Mesendoderm (in vitro differentiated cells): ENCODE measurements around the gene RFC5.
"Not testable (repeated sequence)": the region's sequence is repeated elsewhere in the genome, so short reads cannot be mapped to it uniquely, and the experiment has no call there.

Source experiments
- DNase-seq: peaks from one replicate; pipeline ENCODE4 v3.0.0; 2013
- H2AK5ac ChIP-seq: 2 replicates; pipeline ENCODE4 v1.6.1; 2013; ENCODE audit warnings: low read length, inconsistent platforms
- H2BK120ac ChIP-seq: 2 replicates; pipeline ENCODE4 v1.6.1; 2013; ENCODE audit warnings: low read depth, mild to moderate bottlenecking, low read length, moderate library complexity, mixed read lengths
- H2BK15ac ChIP-seq: replicated peaks from 2 replicates; pipeline ENCODE4 v1.6.1; 2013; ENCODE audit warnings: low read depth, mild to moderate bottlenecking, moderate library complexity
- H2BK5ac ChIP-seq: 2 replicates; pipeline ENCODE4 v1.6.1; 2013; ENCODE audit warnings: low read length, inconsistent platforms
- H3K18ac ChIP-seq: 2 replicates; pipeline ENCODE4 v1.6.1; 2013; ENCODE audit warnings: mild to moderate bottlenecking, low read length, mixed read lengths
- H3K23ac ChIP-seq: one replicate; pipeline ENCODE4 v1.6.1; 2013; ENCODE audit warnings: low read length
- H3K27ac ChIP-seq: 2 replicates; pipeline ENCODE4 v1.5.1; 2013; ENCODE audit warnings: low read depth, mild to moderate bottlenecking, inconsistent platforms, low read length, moderate library complexity
- H3K27me3 ChIP-seq: 2 replicates; pipeline ENCODE4 v1.6.1; 2013; ENCODE audit warnings: low read length, control low read depth, mild to moderate bottlenecking, inconsistent platforms; ENCODE audit not compliant: insufficient read depth, poor library complexity
- H3K36me3 ChIP-seq: 2 replicates; pipeline ENCODE4 v1.6.1; 2013; ENCODE audit warnings: low read length, inconsistent platforms; ENCODE audit not compliant: control insufficient read depth, insufficient read depth
- H3K4ac ChIP-seq: one replicate; pipeline ENCODE4 v1.6.1; 2013; ENCODE audit warnings: low read depth, mild to moderate bottlenecking, low read length, moderate library complexity
- H3K4me1 ChIP-seq: 2 replicates; pipeline ENCODE4 v1.6.1; 2013; ENCODE audit warnings: low read depth, low read length, inconsistent platforms; ENCODE audit not compliant: control insufficient read depth
- H3K4me2 ChIP-seq: 2 replicates; pipeline ENCODE4 v1.6.1; 2013; ENCODE audit warnings: low read length
- H3K4me3 ChIP-seq: 2 replicates; pipeline ENCODE4 v1.5.1; 2013; ENCODE audit warnings: mild to moderate bottlenecking, low read length
- H3K56ac ChIP-seq: one replicate; pipeline ENCODE4 v1.6.1; 2013; ENCODE audit warnings: low read length
- H3K79me1 ChIP-seq: 2 replicates; pipeline ENCODE4 v1.6.1; 2013; ENCODE audit warnings: low read length, inconsistent platforms
- H3K79me2 ChIP-seq: 2 replicates; pipeline ENCODE4 v1.6.1; 2013; ENCODE audit warnings: mild to moderate bottlenecking, low read length; ENCODE audit not compliant: control insufficient read depth, insufficient read depth
- H3K9ac ChIP-seq: 2 replicates; pipeline ENCODE4 v1.6.1; 2013; ENCODE audit warnings: low read length, inconsistent platforms
- H4K5ac ChIP-seq: one replicate; pipeline ENCODE4 v1.6.1; 2013; ENCODE audit warnings: low read length
- H4K8ac ChIP-seq: one replicate; pipeline ENCODE4 v1.6.1; 2013; ENCODE audit warnings: low read depth, mild to moderate bottlenecking, control low read depth, low read length, moderate library complexity
- WGBS: extraction: QIAGEN DNeasy Blood & Tissue Kit; methylation state at CpG from one replicate; pipeline ENCODE4 v1.1.7; 2013; ENCODE audit warnings: low lambda C conversion rate, missing lambda C conversion rate; ENCODE audit not compliant: insufficient coverage; ENCODE audit errors: extremely low coverage; 5-methylcytosine and 5-hydroxymethylcytosine counted together

RFC5 gene

GRCh38 chr12:118017926-118018325 lies 1.4 kb downstream of the RFC5 start:
- Histone ChIP-seq H4K8ac (no peak overlapping the region), H2BK15ac (no peak overlapping the region), H3K4me1 (peaks cover 5% of the 10 kb centered on the region), H2BK5ac (no peak overlapping the region), H3K27me3 (no peaks in the 10 kb centered on the region), H3K18ac (no peak overlapping the region), H2BK120ac (no peak overlapping the region), H3K4me2 (no peak overlapping the region), H3K4me3 (no peak overlapping the region), H3K4ac (no peak overlapping the region), H3K36me3 (peaks cover 9% of the 10 kb centered on the region), H3K79me2 (peaks cover 10% of the 10 kb centered on the region), H3K9ac (peak overlapping the region; percentile 96), H4K5ac (no peak overlapping the region), H3K79me1 (peaks cover 12% of the 10 kb centered on the region), H2AK5ac (no peak overlapping the region), H3K27ac (no peak overlapping the region), H3K23ac (no peak overlapping the region), H3K56ac (peak overlapping the region; percentile 99)
- no peak for DNase-seq

GRCh38 chr12:118020036-118020435 lies 3.5 kb downstream of the RFC5 start:
- Histone ChIP-seq H3K9ac (no peak overlapping the region), H3K27me3 (no peaks in the 10 kb centered on the region), H2BK15ac (no peak overlapping the region), H2AK5ac (no peak overlapping the region), H4K5ac (no peak overlapping the region), H2BK120ac (no peak overlapping the region), H3K27ac (no peak overlapping the region), H3K4me2 (no peak overlapping the region), H3K4ac (no peak overlapping the region), H3K79me2 (peaks cover 10% of the 10 kb centered on the region), H3K56ac (no peak overlapping the region), H2BK5ac (no peak overlapping the region), H3K4me3 (no peak overlapping the region), H3K36me3 (peaks cover 11% of the 10 kb centered on the region), H3K79me1 (peaks cover 12% of the 10 kb centered on the region), H4K8ac (no peak overlapping the region), H3K23ac (no peak overlapping the region), H3K4me1 (peaks cover 5% of the 10 kb centered on the region), H3K18ac (no peak overlapping the region)
- no peak for DNase-seq
- no CpG with 5 or more reads among the region's 1 CpG for WGBS

GRCh38 chr12:118022097-118022727 lies 5.7 kb downstream of the RFC5 start:
- not testable (repeated sequence) for DNase-seq, H4K5ac ChIP-seq, H3K56ac ChIP-seq, H3K27me3 ChIP-seq, H3K4me3 ChIP-seq, H3K9ac ChIP-seq, H3K23ac ChIP-seq, H3K79me2 ChIP-seq, H2BK5ac ChIP-seq, H2AK5ac ChIP-seq, H3K4me2 ChIP-seq, H3K79me1 ChIP-seq, H3K27ac ChIP-seq, H2BK120ac ChIP-seq, H2BK15ac ChIP-seq, H3K4ac ChIP-seq, H3K18ac ChIP-seq, H3K4me1 ChIP-seq, H4K8ac ChIP-seq
- no CpG with 5 or more reads among the region's 13 CpGs for WGBS
- peaks cover 18% of the 10 kb centered on the region for H3K36me3 ChIP-seq

GRCh38 chr12:118022728-118023109 lies 6.2 kb downstream of the RFC5 start:
- Histone ChIP-seq H2BK5ac (no peak overlapping the region), H2AK5ac (no peak overlapping the region), H3K18ac (no peak overlapping the region), H3K4me1 (no peaks in the 10 kb centered on the region), H3K4ac (no peak overlapping the region), H4K8ac (no peak overlapping the region), H4K5ac (no peak overlapping the region), H3K79me2 (peaks cover 2% of the 10 kb centered on the region), H3K4me2 (no peak overlapping the region), H3K27ac (no peak overlapping the region), H2BK120ac (no peak overlapping the region), H3K36me3 (peaks cover 18% of the 10 kb centered on the region), H3K4me3 (no peak overlapping the region), H3K56ac (no peak overlapping the region), H3K27me3 (no peaks in the 10 kb centered on the region), H2BK15ac (no peak overlapping the region), H3K9ac (no peak overlapping the region), H3K79me1 (peaks cover 4% of the 10 kb centered on the region), H3K23ac (no peak overlapping the region)
- no peak for DNase-seq
- no CpG with 5 or more reads among the region's 3 CpGs for WGBS

GRCh38 chr12:118023301-118023860 lies 6.9 kb downstream of the RFC5 start:
- Histone ChIP-seq H3K4me3 (no peak overlapping the region), H3K79me2 (no peaks in the 10 kb centered on the region), H3K79me1 (peaks cover 2% of the 10 kb centered on the region), H3K23ac (no peak overlapping the region), H3K36me3 (peaks cover 20% of the 10 kb centered on the region), H3K27me3 (no peaks in the 10 kb centered on the region), H2BK5ac (no peak overlapping the region), H3K56ac (no peak overlapping the region), H2BK120ac (no peak overlapping the region), H3K27ac (no peak overlapping the region), H3K4me1 (no peaks in the 10 kb centered on the region), H3K4me2 (no peak overlapping the region), H4K8ac (no peak overlapping the region), H2AK5ac (no peak overlapping the region), H4K5ac (no peak overlapping the region), H3K4ac (no peak overlapping the region), H3K18ac (no peak overlapping the region), H2BK15ac (no peak overlapping the region), H3K9ac (no peak overlapping the region)
- WGBS: no CpG with 5 or more reads among the region's 9 CpGs
- DNase-seq: no peak

GRCh38 chr12:118025168-118025567 lies 8.7 kb downstream of the RFC5 start:
- Histone ChIP-seq H3K9ac (no peak overlapping the region), H4K8ac (no peak overlapping the region), H3K56ac (no peak overlapping the region), H2BK15ac (no peak overlapping the region), H4K5ac (no peak overlapping the region), H3K4me1 (no peaks in the 10 kb centered on the region), H3K18ac (no peak overlapping the region), H3K23ac (no peak overlapping the region), H3K4me2 (no peak overlapping the region), H3K4ac (no peak overlapping the region), H3K36me3 (peaks cover 15% of the 10 kb centered on the region), H2BK5ac (no peak overlapping the region), H3K27me3 (no peaks in the 10 kb centered on the region), H3K27ac (no peak overlapping the region), H3K79me2 (no peaks in the 10 kb centered on the region), H2BK120ac (no peak overlapping the region), H2AK5ac (no peak overlapping the region), H3K4me3 (no peak overlapping the region), H3K79me1 (no peaks in the 10 kb centered on the region)
- DNase-seq: no peak
- WGBS: no CpG with 5 or more reads among the region's 4 CpGs
